HG03280 (cell line): ENCODE data around the gene URB1.
"Not testable (repeated sequence)": the region's sequence is repeated elsewhere in the genome, so short reads cannot be mapped to it uniquely, and the experiment has no call there.

Experiments
- ATAC-seq: cut with Tn5 transposase; IDR thresholded peaks from one replicate; pipeline ENCODE4 v1.9.1; 2021; ENCODE audit warnings: mild to moderate bottlenecking, moderate library complexity; ENCODE audit not compliant: unreplicated experiment

The URB1 gene

GRCh38 chr21:32413015-32413504 lies 20.2 kb upstream of the URB1 start:
- ATAC-seq, result no peak

- ATAC-seq, result no peak
Observed at GRCh38 chr21:32412162-32413014, 19.6 kb upstream of the URB1 start, which contains the start of gene EVA1C. TSS of gene EVA1C (plus strand) at chr21:32412706. CDS start at chr21:32412854, 148 bp downstream.

GRCh38 chr21:32411350-32412161 lies 18.7 kb upstream of the URB1 start:
- no peak for ATAC-seq

GRCh38 chr21:32410916-32411315 lies 18.1 kb upstream of the URB1 start:
- no peak for ATAC-seq

- no peak for ATAC-seq
Observed at GRCh38 chr21:32410291-32410690, 17.5 kb upstream of the URB1 start.

GRCh38 chr21:32406405-32406804 lies 13.6 kb upstream of the URB1 start:
- no peak for ATAC-seq

- no peak for ATAC-seq
Observed at GRCh38 chr21:32403201-32403777, 10.5 kb upstream of the URB1 start.

- no peak for ATAC-seq
Observed at GRCh38 chr21:32393677-32394001, 827 bp upstream of the URB1 start.

- ATAC-seq, result peak; percentile 29
Observed at GRCh38 chr21:32392299-32392879, 423 bp downstream of the URB1 start.

GRCh38 chr21:32391755-32392154 lies 1.1 kb downstream of the URB1 start:
- no peak for ATAC-seq

GRCh38 chr21:32390537-32391224 lies 2.1 kb downstream of the URB1 start:
- not testable (repeated sequence) for ATAC-seq

- ATAC-seq, result no peak
Observed at GRCh38 chr21:32389337-32390015, 3.3 kb downstream of the URB1 start.

GRCh38 chr21:32388306-32388705 lies 4.5 kb downstream of the URB1 start:
- no peak for ATAC-seq

- no peak for ATAC-seq
Observed at GRCh38 chr21:32387151-32387550, 5.7 kb downstream of the URB1 start.

- ATAC-seq, result no peak
Observed at GRCh38 chr21:32386195-32386870, 6.5 kb downstream of the URB1 start.

- no peak for ATAC-seq
Observed at GRCh38 chr21:32383812-32384211, 9.0 kb downstream of the URB1 start.

GRCh38 chr21:32382108-32382644 lies 10.6 kb downstream of the URB1 start:
- no peak for ATAC-seq

GRCh38 chr21:32381571-32381970 lies 11.2 kb downstream of the URB1 start:
- ATAC-seq, result no peak

- no peak for ATAC-seq
Observed at GRCh38 chr21:32380940-32381339, 11.9 kb downstream of the URB1 start.
